Fibroblast of the conjunctiva (primary cell): ENCODE results near the gene SLC13A5.

Experiments
- DNase-seq: peaks from one replicate; pipeline ENCODE4 v3.0.0-alpha.2; 2010; ENCODE audit warnings: low read depth

Gene SLC13A5

GRCh38 chr17:6638046-6638908 is 74.9 kb downstream of the SLC13A5 start:
- DNase-seq, result no peak

- DNase-seq, result no peak
Measured at GRCh38 chr17:6637458-6637840, 75.7 kb downstream of the SLC13A5 start.

DNA sequence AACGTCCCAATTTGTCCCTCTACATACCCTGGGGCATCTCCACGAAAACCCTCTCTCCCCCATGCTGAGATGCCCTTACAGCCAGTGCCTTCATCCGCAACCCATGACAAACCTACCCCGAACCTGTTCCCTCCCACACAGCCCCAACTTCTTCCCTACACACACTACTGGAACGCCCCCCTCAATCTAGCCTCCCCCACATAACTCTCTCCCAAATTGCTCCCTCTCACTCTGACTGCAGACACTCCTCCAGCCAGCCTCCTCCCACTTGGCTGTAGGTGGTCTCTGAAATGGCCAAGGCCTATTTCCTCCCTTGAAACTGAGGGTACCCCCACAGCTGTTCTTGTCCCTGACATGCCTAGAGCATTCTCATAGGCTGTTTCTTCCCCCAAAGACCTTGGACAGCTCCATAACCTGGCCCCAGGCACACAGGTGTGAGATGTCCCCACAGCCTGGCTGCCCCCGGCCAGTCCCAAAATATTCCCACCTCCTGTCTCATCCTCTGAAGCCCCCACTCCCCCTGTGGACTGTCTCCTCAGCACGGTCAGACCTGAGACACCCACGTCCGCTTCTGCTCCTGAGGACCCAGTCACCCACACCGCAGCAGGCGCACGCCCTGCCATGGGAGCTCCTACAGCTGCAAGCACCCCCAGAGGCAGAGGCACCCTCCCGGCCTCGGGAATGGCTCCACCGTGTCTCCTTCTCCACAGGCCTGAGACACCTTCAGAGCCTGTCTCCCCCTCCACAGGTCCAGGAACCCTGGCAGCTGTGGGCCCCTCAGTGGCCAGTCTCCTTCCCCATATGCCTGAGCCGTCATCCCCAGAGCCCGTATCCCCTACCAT is 76.3 kb downstream of the SLC13A5 start:
- no peak for DNase-seq

DNA sequence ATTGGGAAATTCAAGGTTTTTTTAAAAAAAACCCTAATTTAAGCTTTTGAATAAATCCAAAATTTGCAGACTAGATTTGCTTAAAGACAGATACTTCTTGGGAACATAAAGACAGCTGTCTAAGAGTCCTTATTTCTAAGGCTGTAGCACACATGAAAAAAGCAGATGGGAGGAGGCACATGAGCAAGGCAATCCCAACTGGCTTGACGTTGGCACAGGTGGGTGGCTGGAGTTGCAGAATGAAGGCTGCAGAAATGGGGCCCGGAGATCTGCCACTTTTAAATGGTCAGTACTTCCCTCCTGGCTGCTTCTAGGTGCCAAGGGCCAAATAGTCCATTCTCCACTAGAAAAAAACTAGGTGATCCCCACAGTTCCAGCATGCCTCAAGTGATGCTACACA is 77.1 kb downstream of the SLC13A5 start:
- DNase-seq, result no peak
